SK-N-SH (cell line): ENCODE data around the gene FA2H. TPM values are rescaled to one million over a fixed set of nuclear protein-coding genes. Genes with fewer than 3 reads are reported as not detected.

Source experiments
- CTCF ChIA-PET: fragments of 300-600, 350-600 bp; formaldehyde crosslinking; extraction: SDS; loops from one replicate; lab custom pipeline; 2021; lab: Yijun Ruan, JAX
- POLR2A ChIA-PET: fragments of 350-600 bp; sonication (Branson Sonifier 250); formaldehyde crosslinking; extraction: SDS; loops from one replicate; lab custom pipeline; 2020; ENCODE audit warnings: antibody characterized with exemption, inconsistent platforms; lab: Yijun Ruan, JAX
- DNase-seq: peaks from one replicate; pipeline ENCODE4 v3.0.0; 2012
- H2AFZ ChIP-seq: fragments of 200-600 bp; sonication (generic); 2 replicates; pipeline ENCODE4 v1.8.1; 2016; ENCODE audit warnings: antibody characterized with exemption, mild to moderate bottlenecking, low read depth
- H3F3A ChIP-seq: fragments of 200-600 bp; sonication (generic); replicated peaks from 2 replicates; pipeline ENCODE3; 2016; ENCODE audit warnings: antibody characterized with exemption, mild to moderate bottlenecking; ENCODE audit not compliant: insufficient read depth
- H3K27ac ChIP-seq, 2 experiments: fragments of 200-500 bp in 1 of 2; fragments of 200-600 bp in 1 of 2; sonication (Bioruptor generic) in 1 of 2; sonication (generic), shearing (Covaris generic) in 1 of 2; 2 replicates each; pipeline versions ENCODE4 v1.5.1 to v1.6.1; 2014 to 2016; ENCODE audit warnings: low read depth in 2 of 2, inconsistent platforms in 1 of 2, low read length in 1 of 2, mild to moderate bottlenecking in 1 of 2, mixed read lengths in 1 of 2
- H3K27me3 ChIP-seq: fragments of 200-600 bp; sonication (generic), shearing (Covaris generic); 2 replicates; pipeline ENCODE4 v1.6.1; 2016; ENCODE audit warnings: mixed run types; ENCODE audit not compliant: insufficient read depth
- H3K36me3 ChIP-seq, 2 experiments: fragments of 200-500 bp in 1 of 2; fragments of 200-600 bp in 1 of 2; sonication (Bioruptor generic) in 1 of 2; sonication (generic) in 1 of 2; replicated peaks in 1 of 2; 2 replicates each; pipeline versions ENCODE3 to v1.5.1; 2014 to 2016; ENCODE audit warnings: low read length in 1 of 2, mild to moderate bottlenecking in 1 of 2; ENCODE audit not compliant: insufficient read depth in 2 of 2, control insufficient read depth in 1 of 2
- H3K4me1 ChIP-seq, 2 experiments: fragments of 200-500 bp in 1 of 2; fragments of 200-600 bp in 1 of 2; sonication (Bioruptor generic) in 1 of 2; sonication (generic), shearing (Covaris generic) in 1 of 2; 2 replicates each; pipeline versions ENCODE4 v1.5.1 to v1.6.1; 2014 to 2016; ENCODE audit warnings: low read depth in 1 of 2, low read length in 1 of 2, mixed run types in 1 of 2; ENCODE audit not compliant: insufficient read depth in 2 of 2, control insufficient read depth in 1 of 2
- H3K4me2 ChIP-seq: fragments of 200-600 bp; sonication (generic), shearing (Covaris generic); 2 replicates; pipeline ENCODE4 v1.6.1; 2017; ENCODE audit warnings: mixed run types
- H3K4me3 ChIP-seq, 2 experiments: fragments of 200-500 bp in 1 of 2; fragments of 200-600 bp in 1 of 2; sonication (Bioruptor generic) in 1 of 2; sonication (generic), shearing (Covaris generic) in 1 of 2; 2 replicates each; pipeline versions ENCODE4 v1.5.1 to v1.8.1; 2014 to 2016; ENCODE audit warnings: low read depth in 2 of 2, inconsistent platforms in 1 of 2, low read length in 1 of 2, mild to moderate bottlenecking in 1 of 2, mixed read lengths in 1 of 2, moderate library complexity in 1 of 2
- H3K79me2 ChIP-seq: fragments of 200-600 bp; sonication (generic); 2 replicates; pipeline ENCODE4 v1.8.1; 2017; ENCODE audit warnings: mild to moderate bottlenecking; ENCODE audit not compliant: insufficient read depth
- H3K9ac ChIP-seq: fragments of 200-600 bp; sonication (generic); 2 replicates; pipeline ENCODE4 v1.6.1; 2017; ENCODE audit warnings: mixed run types
- H3K9me2 ChIP-seq: fragments of 200-600 bp; sonication (generic); 2 replicates; pipeline ENCODE4 v1.6.1; 2017; ENCODE audit warnings: mixed run types
- H3K9me3 ChIP-seq: fragments of 200-600 bp; sonication (generic); 2 replicates; pipeline ENCODE4 v1.6.1; 2017; ENCODE audit warnings: mixed run types, mild to moderate bottlenecking, moderate library complexity
- H4K20me1 ChIP-seq: fragments of 200-600 bp; sonication (generic); 2 replicates; pipeline ENCODE4 v1.6.1; 2017; ENCODE audit warnings: mild to moderate bottlenecking, mixed run types; ENCODE audit not compliant: insufficient read depth
- EP300 ChIP-seq, 2 experiments: IDR thresholded peaks; 2 replicates each; pipeline versions ENCODE4 v1.4.0 to v1.6.1; 2012; ENCODE audit warnings: borderline replicate concordance in 1 of 2, low read depth in 1 of 2, low read length in 1 of 2
- EZH2phosphoT487 ChIP-seq: fragments of 200-600 bp; sonication (generic); IDR thresholded peaks from 2 replicates; pipeline ENCODE4 v1.6.1; 2017; ENCODE audit warnings: low read depth, mixed run types, mild to moderate bottlenecking, antibody characterized with exemption, moderate library complexity, borderline replicate concordance
- FOSL2 ChIP-seq: IDR thresholded peaks from 2 replicates; pipeline ENCODE4 v1.4.0; 2012; ENCODE audit warnings: low read depth, mild to moderate bottlenecking, moderate library complexity, borderline replicate concordance
- GABPA ChIP-seq: IDR thresholded peaks from 2 replicates; pipeline ENCODE4 v1.4.0; 2012; ENCODE audit warnings: low read depth, mild to moderate bottlenecking
- MEF2A ChIP-seq: IDR thresholded peaks from 2 replicates; pipeline ENCODE4 v1.4.0; 2012; ENCODE audit warnings: low read depth, borderline replicate concordance
- NFIC ChIP-seq: IDR thresholded peaks from 2 replicates; pipeline ENCODE4 v1.4.0; 2012; ENCODE audit warnings: borderline replicate concordance
- POLR2AphosphoS5 ChIP-seq: IDR thresholded peaks from 2 replicates; pipeline ENCODE4 v1.6.1; 2012; ENCODE audit warnings: low read depth, low read length
- RAD21 ChIP-seq: IDR thresholded peaks from 2 replicates; pipeline ENCODE4 v1.6.1; 2012; ENCODE audit warnings: mild to moderate bottlenecking, low read length
- RFX5 ChIP-seq: IDR thresholded peaks from 2 replicates; pipeline ENCODE4 v1.6.1; 2012; ENCODE audit warnings: mild to moderate bottlenecking, improper control_type of control experiment, low read length
- RXRA ChIP-seq: IDR thresholded peaks from 2 replicates; pipeline ENCODE4 v1.4.0; 2012; ENCODE audit warnings: low read depth, mild to moderate bottlenecking, borderline replicate concordance
- TEAD4 ChIP-seq: IDR thresholded peaks from 2 replicates; pipeline ENCODE4 v1.4.0; 2012; ENCODE audit warnings: mild to moderate bottlenecking, borderline replicate concordance; ENCODE audit not compliant: insufficient read depth
- WGBS: methylation state at CpG from one replicate; pipeline ENCODE4 v1.1.6; 2017; ENCODE audit warnings: low lambda C conversion rate; 5-methylcytosine and 5-hydroxymethylcytosine counted together
- polyA plus RNA-seq, 3 experiments: library from polyadenylated mRNA; depleted of rRNA; stranded (reverse); fragments of >200 nt; gene quantifications; 2 replicates each; pipeline ENCODE4 v1.2.3, GENCODE V29; 2012
- TF ChIP-seq, protein P1 (sequence below): IDR thresholded peaks from 2 replicates; pipeline ENCODE4 v1.4.0; 2012; ENCODE audit warnings: low read depth, borderline replicate concordance
- TF ChIP-seq, protein P2 (sequence below): IDR thresholded peaks from 2 replicates; pipeline ENCODE4 v1.6.1; 2012; ENCODE audit warnings: mild to moderate bottlenecking, low read depth, low read length, moderate library complexity
- TF ChIP-seq, protein P3 (sequence below): IDR thresholded peaks from 2 replicates; pipeline ENCODE4 v1.4.0; 2012; ENCODE audit warnings: low read depth

The FA2H gene
- polyA plus RNA-seq, 1 of the 3 experiments (the other 2 are of a cell fraction), result not detected

DNA sequence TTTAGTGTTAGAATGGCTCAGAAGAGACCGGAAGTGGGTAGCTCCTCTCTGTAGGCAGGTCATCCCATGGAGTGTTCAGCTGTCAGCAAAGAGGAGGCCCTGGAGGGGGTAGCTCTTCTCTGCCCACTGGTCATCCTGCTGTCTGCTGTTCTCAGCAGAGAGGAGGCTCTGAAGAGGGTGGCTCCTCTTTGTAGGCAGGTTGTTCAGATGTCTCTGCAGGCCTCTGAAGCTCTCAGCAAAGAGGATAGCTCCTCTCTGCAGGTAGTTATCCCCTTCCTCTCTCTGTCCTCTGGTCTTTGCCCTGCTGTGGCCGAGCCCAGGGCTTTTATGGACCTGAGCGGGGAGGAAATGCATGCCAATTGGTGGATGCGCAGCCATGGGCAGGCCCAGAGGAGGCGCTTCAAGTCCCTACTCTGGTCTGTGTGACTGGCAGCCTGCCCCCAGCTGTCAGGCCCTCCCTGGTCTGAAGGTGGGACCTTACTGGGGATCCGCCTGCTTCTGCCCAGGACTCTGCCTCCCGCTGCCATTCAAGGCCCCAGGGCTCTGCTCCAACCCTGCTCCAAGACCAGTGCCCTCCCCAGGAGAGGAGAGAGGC, 32.5 kb upstream of the FA2H start:
- no peaks in the 10 kb centered on the region for H4K20me1 ChIP-seq
- CTCF ChIA-PET, result interaction anchor here (1.7 to 2.2 kb wide), 2 partner anchors 32 to 55 kb away, joined by 4 to 23 read pairs; partner anchors contain the start of gene FA2H
- no peak for DNase-seq
- H3K27me3 ChIP-seq, result no peaks in the 10 kb centered on the region
- no peaks in the 10 kb centered on the region for H3K79me2 ChIP-seq
- 45% methylated on average over 2 of the region's 7 CpGs for WGBS
- TF ChIP-seq GABPA (no peak), MEF2A (no peak), EZH2phosphoT487 (no peak), NFIC (no peak)
- TF ChIP-seq, protein P1, sequence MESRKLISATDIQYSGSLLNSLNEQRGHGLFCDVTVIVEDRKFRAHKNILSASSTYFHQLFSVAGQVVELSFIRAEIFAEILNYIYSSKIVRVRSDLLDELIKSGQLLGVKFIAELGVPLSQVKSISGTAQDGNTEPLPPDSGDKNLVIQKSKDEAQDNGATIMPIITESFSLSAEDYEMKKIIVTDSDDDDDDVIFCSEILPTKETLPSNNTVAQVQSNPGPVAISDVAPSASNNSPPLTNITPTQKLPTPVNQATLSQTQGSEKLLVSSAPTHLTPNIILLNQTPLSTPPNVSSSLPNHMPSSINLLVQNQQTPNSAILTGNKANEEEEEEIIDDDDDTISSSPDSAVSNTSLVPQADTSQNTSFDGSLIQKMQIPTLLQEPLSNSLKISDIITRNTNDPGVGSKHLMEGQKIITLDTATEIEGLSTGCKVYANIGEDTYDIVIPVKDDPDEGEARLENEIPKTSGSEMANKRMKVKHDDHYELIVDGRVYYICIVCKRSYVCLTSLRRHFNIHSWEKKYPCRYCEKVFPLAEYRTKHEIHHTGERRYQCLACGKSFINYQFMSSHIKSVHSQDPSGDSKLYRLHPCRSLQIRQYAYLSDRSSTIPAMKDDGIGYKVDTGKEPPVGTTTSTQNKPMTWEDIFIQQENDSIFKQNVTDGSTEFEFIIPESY, result no peak
- H3K36me3 ChIP-seq, result no peaks in the 10 kb centered on the region
- H2AFZ ChIP-seq, result no peak overlapping the region
- H3K9me3 ChIP-seq, result peaks cover 6% of the 10 kb centered on the region; the same call in 1 of the 2 replicates
- no peak overlapping the region for H3K9ac ChIP-seq
- POLR2A ChIA-PET, result interaction anchor here (0.6 kb wide), 1 partner anchor 28 kb away, joined by 5 read pairs; no protein-coding TSS in a partner anchor
- H3K4me1 ChIP-seq, result no peaks in the 10 kb centered on the region
- no peak overlapping the region for H3K27ac ChIP-seq
- H3F3A ChIP-seq, result no peaks in the 10 kb centered on the region
- no peak overlapping the region for H3K4me2 ChIP-seq
- no peak overlapping the region for H3K4me3 ChIP-seq
- H3K9me2 ChIP-seq, result no peaks in the 10 kb centered on the region

DNA sequence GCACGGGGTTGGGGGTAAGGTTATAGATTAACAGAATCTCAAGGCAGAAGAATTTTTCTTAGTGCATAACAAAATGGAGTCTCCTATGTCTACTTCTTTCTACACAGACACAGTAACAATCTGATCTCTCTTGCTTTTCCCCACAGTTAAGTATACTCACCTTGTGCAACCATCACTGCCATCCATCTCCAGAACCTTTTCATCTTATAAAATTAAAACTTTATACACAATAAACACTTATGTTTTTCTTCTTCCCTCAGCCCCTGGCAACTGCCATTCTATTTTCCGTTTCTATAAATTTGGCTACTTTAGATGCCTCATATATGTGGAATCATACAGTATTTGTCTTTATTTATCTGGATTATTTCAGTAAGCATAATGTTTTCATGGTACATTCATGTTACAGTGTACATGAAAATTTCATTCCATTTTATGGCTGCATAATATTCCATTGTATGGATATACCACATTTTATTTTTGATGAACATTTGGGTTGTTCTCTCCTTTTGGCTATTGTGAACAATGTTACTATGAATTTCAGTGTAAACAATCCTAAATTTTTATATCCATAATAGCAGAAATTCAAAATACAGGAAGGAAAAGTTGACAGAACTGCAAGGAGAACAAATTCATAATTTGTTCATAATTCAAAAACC, 25.7 kb upstream of the FA2H start:
- 13% methylated on average over 2 of the region's 2 CpGs for WGBS
- Histone ChIP-seq H3K4me2 (no peak overlapping the region), H3F3A (no peaks in the 10 kb centered on the region), H2AFZ (no peak overlapping the region), H3K9me2 (no peaks in the 10 kb centered on the region), H3K9me3 (no peaks in the 10 kb centered on the region), H3K79me2 (no peaks in the 10 kb centered on the region), H3K9ac (no peak overlapping the region), H3K27ac (no peak overlapping the region), H3K36me3 (no peaks in the 10 kb centered on the region), H3K27me3 (no peaks in the 10 kb centered on the region; the same call in 1 of the 2 replicates), H4K20me1 (no peaks in the 10 kb centered on the region), H3K4me1 (no peaks in the 10 kb centered on the region), H3K4me3 (no peak overlapping the region)
- CTCF ChIA-PET, result no interaction called here
- POLR2A ChIA-PET, result no interaction called here
- no peak for DNase-seq
- TF ChIP-seq EP300 (IDR thresholded peaks at IDR 0.05; ENCODE audit: borderline replicate concordance in 1 of 2, low read depth in 1 of 2, low read length in 1 of 2), result no peak
- TF ChIP-seq, protein P2, sequence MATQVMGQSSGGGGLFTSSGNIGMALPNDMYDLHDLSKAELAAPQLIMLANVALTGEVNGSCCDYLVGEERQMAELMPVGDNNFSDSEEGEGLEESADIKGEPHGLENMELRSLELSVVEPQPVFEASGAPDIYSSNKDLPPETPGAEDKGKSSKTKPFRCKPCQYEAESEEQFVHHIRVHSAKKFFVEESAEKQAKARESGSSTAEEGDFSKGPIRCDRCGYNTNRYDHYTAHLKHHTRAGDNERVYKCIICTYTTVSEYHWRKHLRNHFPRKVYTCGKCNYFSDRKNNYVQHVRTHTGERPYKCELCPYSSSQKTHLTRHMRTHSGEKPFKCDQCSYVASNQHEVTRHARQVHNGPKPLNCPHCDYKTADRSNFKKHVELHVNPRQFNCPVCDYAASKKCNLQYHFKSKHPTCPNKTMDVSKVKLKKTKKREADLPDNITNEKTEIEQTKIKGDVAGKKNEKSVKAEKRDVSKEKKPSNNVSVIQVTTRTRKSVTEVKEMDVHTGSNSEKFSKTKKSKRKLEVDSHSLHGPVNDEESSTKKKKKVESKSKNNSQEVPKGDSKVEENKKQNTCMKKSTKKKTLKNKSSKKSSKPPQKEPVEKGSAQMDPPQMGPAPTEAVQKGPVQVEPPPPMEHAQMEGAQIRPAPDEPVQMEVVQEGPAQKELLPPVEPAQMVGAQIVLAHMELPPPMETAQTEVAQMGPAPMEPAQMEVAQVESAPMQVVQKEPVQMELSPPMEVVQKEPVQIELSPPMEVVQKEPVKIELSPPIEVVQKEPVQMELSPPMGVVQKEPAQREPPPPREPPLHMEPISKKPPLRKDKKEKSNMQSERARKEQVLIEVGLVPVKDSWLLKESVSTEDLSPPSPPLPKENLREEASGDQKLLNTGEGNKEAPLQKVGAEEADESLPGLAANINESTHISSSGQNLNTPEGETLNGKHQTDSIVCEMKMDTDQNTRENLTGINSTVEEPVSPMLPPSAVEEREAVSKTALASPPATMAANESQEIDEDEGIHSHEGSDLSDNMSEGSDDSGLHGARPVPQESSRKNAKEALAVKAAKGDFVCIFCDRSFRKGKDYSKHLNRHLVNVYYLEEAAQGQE, result no peak
- no peak for TF ChIP-seq NFIC
- TF ChIP-seq RXRA, result no peak
- no peak for TF ChIP-seq RAD21
- TF ChIP-seq, protein P3, sequence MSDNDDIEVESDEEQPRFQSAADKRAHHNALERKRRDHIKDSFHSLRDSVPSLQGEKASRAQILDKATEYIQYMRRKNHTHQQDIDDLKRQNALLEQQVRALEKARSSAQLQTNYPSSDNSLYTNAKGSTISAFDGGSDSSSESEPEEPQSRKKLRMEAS, result no peak
- TF ChIP-seq TEAD4, result no peak
- no peak for TF ChIP-seq RFX5
- TF ChIP-seq POLR2AphosphoS5, result no peak
- TF ChIP-seq FOSL2, result no peak
